T-helper 22 cell (primary cell): Measurements from ENCODE around the gene IGFALS.
A peak's percentile ranks its signal among the peaks of the same experiment; 100 is the strongest.

ENCODE experiments used
- DNase-seq: peaks from one replicate; pipeline ENCODE4 v3.0.0-alpha.2; 2020; ENCODE audit warnings: low read depth

Gene IGFALS

DNA sequence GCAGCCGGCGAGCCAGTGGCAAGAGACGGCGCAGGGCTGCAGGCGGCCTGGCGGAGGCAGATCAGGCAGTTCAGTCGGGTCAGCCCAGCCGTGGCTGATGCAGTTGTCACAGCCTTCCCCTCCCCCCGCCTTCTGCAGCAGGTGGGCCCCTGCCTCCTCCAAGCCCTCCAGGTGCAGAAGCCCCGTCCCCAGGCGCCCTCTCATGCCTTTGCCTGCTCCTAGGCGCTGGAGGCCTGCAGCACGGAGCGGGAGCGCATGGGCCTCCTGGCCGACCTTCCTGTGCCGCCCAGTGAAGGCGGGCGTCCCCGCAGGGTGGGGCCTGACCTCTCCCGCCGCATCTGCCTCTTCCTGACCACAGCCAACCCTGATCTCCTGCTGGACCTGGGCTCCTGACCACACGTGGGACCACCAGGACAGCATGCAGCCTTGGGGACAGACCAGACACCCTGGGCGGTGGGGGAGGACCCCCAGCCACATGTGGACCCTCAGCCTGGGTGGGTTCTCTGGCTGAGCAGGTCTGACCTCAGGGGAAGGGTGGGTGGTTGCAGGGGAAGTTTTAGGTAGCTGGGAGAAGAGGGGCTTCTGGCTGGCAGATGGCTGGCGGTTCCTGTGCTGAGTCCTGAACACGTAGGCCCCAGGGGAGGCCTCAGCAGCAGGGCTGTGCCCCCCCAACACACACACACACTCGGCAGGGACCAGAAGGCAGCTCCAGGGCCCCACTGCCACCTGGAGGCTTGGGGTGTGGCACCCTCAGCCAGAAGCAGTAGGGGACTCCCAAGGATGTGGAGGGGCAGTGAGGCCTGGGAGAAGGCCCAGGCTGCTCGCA is 17.4 kb downstream of the IGFALS start:
- DNase-seq: no peak

DNA sequence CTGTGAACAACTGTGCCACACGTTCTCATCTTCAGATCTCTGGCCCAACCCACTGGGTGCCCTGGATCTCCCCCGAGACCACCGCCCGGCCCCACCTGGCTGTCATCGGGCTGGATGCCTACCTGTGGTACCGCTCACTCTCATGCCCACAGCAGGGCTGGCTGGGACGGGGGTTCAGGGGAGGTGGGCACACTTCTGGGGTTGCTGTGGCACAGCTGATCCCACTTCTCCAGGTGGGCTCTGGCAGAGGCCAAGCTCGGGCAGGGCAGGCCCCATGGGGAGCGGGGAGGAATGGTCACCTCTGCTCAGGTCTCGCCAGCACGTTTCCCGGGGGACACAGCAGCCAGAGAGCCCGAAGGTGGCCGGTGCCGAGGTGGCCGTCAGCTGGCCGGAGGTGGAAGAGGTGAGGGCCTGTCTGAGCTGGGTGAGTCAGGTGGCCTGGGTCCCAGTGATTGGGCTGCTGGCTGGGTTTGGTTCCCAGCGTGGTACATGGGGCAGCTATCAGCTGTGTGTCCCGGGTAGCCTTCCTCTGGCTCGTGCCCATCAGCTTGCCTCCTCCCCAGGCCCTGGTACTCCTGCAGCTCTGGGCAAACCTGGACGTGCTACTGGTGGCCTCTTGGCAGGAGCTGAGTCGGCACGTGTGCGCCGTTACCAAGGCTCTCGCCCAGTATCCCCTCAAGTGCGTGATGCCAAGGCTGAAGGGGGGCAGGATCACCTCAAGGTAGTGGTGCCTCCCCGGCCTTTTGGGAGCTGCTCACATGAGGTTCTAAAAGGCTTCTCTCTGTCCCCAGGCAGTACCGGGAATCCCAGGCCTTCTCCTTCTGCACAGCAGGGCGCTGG is 18.3 kb downstream of the IGFALS start:
- DNase-seq: no peak

- no peak for DNase-seq
Observed at GRCh38 chr16:1774448-1774780, 19.1 kb downstream of the IGFALS start.

GRCh38 chr16:1773703-1774447 is 19.6 kb downstream of the IGFALS start:
- DNase-seq: no peak

- DNase-seq: peak; percentile 57
Observed at GRCh38 chr16:1772908-1773702, 20.4 kb downstream of the IGFALS start, which contains the start of gene MRPS34. TSS of gene MRPS34 (minus strand) at chr16:1773134. CDS start at chr16:1773119, 15 bp downstream.

GRCh38 chr16:1772362-1772907 is 21.1 kb downstream of the IGFALS start, which contains the start of gene EME2:
TSS of gene EME2 (plus strand) at chr16:1772810. CDS start at chr16:1773228, 418 bp downstream.
- DNase-seq: peak; percentile 33

DNA sequence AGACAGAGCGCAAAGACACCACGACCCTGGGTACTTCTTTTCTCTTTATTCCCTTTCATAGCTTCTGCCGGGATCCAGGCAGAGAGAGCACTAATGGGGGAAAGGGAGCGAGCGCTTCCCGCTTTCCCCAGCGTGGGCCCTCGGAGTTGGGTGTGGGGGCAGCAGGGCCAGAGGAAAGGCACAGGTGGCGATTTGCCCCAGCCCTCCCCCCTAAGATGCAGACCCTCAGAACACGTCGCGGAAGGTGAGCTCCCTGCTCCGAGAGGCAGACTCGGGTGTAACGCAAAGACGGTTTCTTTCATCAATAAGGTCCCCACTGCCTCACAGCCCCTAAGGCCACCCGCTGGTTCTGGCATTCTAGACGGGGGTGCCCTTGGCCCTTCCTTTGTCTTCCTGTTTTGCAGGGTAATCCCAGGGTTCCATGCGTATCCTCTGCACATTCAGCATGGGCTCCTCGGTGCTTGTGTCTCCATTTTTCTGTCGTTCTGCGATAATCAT is 21.6 kb downstream of the IGFALS start:
- no peak for DNase-seq

DNA sequence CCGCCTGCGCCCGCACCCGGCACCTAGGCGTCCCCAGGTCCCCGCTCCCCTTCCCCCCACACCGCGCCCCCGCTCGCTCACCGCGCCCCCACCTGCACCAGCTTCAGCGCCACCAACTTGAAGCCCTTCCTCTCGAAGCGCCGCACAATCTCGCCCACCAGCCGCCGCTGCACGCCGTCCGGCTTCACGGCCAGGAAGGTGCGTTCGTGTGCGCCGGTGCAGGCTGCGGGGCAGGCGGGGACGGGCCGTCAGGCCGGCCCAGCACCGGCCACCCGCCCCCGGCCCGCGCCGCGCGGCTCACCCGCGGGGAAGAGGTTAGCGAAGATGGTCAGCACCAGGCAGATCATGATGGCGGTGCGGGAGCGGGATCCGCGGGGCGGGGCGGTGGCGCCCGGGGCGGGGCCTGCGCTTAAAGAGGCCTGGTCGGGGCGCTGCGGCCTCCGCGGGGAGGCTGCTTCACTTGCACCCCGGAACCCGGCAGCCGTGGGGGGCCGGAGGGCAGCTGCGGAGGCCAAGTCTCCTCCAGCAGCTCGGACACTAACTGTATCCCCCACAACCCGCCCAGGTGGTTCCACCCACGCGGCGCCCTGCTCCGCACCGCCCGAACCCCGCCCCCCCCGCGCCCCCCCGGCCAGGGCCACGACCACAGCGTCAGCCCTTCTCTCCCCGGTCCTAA is 22.2 kb downstream of the IGFALS start, which contains the start of gene NME3:
NME3 (minus strand) TSS at position 356 of the 676 bp plus-strand sequence; CDS start at position 347, 9 bp downstream.
- peak; percentile 54 for DNase-seq

DNA sequence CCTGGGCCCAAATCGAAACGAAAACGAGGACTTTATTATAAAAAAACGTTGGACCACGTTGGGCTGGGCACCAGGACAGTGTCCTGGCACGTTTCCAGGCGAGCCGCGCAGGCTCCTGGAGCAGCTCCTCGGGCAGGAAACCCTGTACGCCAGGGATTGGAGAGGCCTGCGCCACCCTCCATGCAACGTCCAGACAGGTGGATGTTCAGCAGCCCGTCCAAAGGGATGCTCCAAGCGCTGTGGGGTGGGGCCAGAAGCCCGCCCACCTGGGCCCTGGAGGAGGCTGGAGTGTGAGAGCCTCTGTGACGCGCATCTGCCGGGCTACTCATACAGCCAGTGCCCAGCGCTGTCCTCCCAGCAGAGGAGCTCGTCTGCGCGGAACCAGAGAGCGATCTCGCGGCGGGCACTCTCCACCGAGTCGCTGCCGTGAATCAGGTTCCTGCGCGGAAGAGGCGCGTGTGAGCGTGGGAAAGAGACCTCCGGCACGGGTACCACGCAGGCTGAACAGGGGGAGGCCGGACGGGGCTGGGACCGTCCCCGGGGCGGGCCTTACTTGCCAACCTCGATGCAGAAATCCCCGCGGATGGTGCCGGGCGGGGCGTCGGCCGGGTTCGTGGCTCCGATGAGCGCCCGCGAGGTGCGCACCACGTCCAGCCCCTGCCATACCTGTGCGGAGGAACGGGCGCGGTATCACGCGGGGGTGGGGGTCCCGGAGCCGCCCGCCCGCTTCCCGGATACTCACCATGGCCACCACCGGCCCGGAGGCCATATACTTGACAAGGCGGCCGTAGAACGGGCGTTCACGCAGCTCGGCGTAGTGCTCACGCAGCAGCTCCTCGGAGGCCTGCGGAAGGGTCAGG is 22.9 kb downstream of the IGFALS start:
- peak; percentile 30 for DNase-seq

DNA sequence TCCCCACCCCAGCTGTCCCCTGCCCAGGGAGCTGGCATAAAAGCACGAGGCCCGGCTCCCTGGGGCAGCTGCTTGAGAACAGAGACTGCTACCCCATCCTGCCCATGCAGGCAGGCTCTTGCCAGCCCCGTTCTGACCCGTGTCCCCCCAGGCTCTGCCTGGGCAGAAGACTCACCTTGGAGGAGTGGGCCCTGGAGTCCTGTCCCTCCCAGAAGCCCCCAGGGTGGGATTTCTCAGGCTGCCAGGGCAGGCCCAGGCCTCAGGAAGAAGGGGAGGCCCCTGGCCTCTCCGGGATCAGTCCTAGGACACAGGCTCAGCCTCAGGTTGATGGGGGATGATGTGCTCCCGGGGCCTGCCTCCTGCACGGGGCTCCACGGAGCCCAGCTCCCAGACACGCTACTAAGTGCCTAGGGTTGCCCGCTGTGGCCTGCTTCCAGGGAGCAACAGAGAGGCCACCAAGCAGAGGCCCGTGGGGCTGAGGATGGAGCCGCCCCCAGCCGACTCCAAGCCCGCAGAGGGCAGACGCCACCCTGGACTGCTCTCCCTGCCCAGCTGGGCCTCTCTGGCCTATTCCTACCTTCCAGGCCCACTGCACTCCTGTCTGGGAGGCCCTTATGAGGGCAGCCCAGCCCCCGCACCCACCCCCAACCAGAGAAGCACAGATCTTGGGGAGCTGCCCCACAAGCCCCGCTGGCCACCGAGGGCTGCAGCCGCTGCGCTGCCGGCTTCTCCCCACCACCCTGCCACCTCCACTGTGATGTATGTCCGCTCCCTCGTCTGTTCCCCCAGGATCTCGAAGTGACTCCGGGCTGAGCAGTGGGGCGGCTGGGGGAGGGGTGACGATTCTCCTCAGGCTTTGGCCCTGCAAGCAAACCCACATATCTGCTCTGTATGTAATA is 23.9 kb downstream of the IGFALS start:
- no peak for DNase-seq

- DNase-seq: no peak
Observed at GRCh38 chr16:1768767-1769401, 24.6 kb downstream of the IGFALS start.

DNA sequence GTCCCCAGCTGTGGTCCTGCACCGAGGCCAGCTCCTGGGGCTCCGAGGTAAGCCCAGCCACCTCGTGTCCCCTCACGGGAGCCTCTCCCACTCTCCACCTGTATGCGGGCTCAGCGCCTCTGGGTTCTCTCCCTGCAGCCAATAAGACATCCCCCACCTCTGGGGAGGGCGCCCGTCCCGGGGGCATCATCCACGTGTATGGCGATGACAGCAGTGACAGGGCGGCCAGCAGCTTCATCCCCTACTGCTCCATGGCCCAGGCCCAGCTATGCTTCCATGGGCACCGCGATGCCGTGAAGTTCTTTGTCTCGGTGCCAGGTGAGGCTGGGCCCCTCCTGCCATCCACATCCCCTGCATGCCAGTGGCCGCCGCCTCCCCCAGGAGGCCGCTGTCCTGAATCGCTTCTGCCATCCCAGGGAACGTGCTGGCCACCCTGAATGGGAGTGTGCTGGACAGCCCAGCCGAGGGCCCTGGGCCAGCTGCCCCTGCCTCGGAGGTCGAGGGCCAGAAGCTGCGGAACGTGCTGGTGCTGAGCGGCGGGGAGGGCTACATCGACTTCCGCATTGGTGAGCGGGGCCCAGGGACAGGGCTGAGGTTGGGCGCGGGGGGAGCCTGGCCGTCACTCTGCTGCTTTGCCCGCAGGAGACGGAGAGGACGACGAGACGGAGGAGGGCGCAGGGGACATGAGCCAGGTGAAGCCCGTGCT is 25.3 kb downstream of the IGFALS start:
- no peak for DNase-seq

DNA sequence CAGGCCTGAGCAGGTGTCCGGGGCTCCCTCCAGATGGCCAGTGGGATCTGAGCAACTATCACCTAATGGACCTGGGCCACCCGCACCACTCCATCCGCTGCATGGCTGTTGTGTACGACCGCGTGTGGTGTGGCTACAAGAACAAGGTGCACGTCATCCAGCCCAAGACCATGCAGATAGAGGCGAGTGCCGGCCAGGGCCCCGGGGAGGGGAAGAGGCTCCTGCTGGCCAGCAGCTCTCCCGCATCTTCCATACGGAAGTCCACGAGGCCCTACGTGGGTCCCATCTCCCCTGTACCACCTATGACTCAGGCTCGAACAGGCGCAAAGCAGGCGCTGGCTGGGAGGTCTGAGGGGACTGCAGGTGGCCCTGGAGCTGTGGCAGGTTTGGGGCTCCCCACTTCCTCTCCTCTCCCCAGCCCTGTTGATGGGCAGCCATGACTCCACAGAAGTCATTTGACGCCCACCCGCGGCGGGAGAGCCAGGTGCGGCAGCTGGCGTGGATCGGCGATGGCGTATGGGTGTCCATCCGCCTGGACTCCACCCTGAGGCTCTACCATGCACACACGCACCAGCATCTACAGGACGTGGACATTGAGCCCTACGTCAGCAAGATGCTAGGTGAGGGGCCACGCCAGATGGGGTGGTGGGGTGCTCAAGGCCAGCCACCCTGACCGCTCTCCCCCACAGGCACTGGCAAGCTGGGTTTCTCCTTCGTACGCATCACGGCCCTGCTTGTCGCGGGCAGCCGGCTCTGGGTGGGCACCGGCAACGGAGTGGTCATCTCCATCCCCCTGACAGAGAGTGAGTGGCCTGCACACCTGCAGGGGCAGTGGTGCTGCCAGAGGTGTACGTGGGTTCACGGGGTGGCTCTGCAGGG is 26.1 kb downstream of the IGFALS start:
- no peak for DNase-seq

- no peak for DNase-seq
Observed at GRCh38 chr16:1766701-1767100, 26.8 kb downstream of the IGFALS start.

GRCh38 chr16:1766231-1766630 is 27.3 kb downstream of the IGFALS start:
- no peak for DNase-seq

- no peak for DNase-seq
Observed at GRCh38 chr16:1765826-1766225, 27.7 kb downstream of the IGFALS start.
